ENCODE results near the gene PLSCR2. TPM values are rescaled to one million over a fixed set of nuclear protein-coding genes. Genes with fewer than 3 reads are reported as not detected.

PLSCR2 gene
- total and polyA plus RNA-seq, 12 donors = not detected

GRCh38 chr3:146464783-146465182 is 4.6 kb downstream of the PLSCR2 start:
- no peak for TF ChIP-seq CTCF (IDR thresholded peaks at IDR 0.05)
- Histone ChIP-seq H3K4me1 (peaks cover 0 to 15% (median 6%) of the 10 kb centered on the region in 9 donors), H3K36me3 (no peaks in the 10 kb centered on the region), H3K9me3 (no peaks in the 10 kb centered on the region), H3K27ac (no peak overlapping the region), H3K27me3 (no peaks in the 10 kb centered on the region), H3K4me3 (no peak overlapping the region)
- ATAC-seq = no peak
- intact Hi-C loops (cut with DNase I) = loop anchor here in 1 of 10 donors (10.0 kb wide), 1 partner anchor 80 kb away; the partner anchor contains the start of gene PLSCR1
- DNase-seq = no peak
- 83 to 87% methylated on average over 1 of the region's 1 CpG for WGBS, 2 donors

DNA sequence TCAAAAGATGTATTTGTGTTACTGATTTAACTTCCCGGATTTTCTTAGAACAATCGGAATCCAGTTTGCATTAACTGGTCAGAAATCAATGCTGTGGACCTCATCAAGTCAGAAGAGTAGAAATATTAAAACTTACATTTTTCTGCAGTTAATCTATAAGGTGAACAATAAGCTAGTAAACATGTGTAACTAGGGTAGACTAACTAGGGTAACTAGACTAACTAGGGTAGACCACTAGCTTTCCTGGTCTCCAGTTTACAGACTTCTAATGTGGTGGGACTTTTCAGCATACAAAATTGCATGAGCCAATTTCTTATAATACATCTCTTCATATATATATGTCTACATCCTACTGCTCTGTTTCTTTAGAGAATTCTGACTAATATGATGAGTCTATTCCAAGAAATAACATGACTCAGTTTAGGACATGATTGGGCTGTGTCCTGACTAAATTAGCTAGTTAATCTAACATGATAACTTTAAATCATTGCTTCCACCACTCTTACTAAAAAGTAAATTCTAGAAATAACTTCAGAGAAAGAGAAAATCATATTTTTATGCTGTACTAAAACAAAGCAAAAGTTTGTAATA is 5.3 kb downstream of the PLSCR2 start:
- ATAC-seq = no peak
- intact Hi-C loops (cut with DNase I) = loop anchor here in 1 of 10 donors (10.0 kb wide), 1 partner anchor 81 kb away; the partner anchor contains the start of gene PLSCR1
- WGBS, 2 donors = 96 to 97% methylated on average over 2 of the region's 2 CpGs
- Histone ChIP-seq H3K4me1 (peaks cover 0 to 9% (median under 1%) of the 10 kb centered on the region in 9 donors), H3K27me3 (no peaks in the 10 kb centered on the region), H3K9me3 (no peaks in the 10 kb centered on the region), H3K27ac (no peak overlapping the region), H3K36me3 (no peaks in the 10 kb centered on the region), H3K4me3 (no peak overlapping the region)
- no peak for TF ChIP-seq CTCF (IDR thresholded peaks at IDR 0.05)
- DNase-seq = no peak

GRCh38 chr3:146454796-146455195 is 14.6 kb downstream of the PLSCR2 start:
- H3K27ac ChIP-seq = no peak overlapping the region
- no peak for DNase-seq
- WGBS, 2 donors = 86 to 90% methylated on average over 3 of the region's 3 CpGs
- H3K27me3 ChIP-seq = no peaks in the 10 kb centered on the region
- H3K36me3 ChIP-seq = no peaks in the 10 kb centered on the region
- no peaks in the 10 kb centered on the region for H3K4me1 ChIP-seq
- TF ChIP-seq CTCF (IDR thresholded peaks at IDR 0.05) = no peak
- no peaks in the 10 kb centered on the region for H3K9me3 ChIP-seq
- no peak overlapping the region for H3K4me3 ChIP-seq
- ATAC-seq = no peak
- intact Hi-C loops (cut with DNase I) = no loop called here

GRCh38 chr3:146449613-146450012 is 19.7 kb downstream of the PLSCR2 start:
- no peak for ATAC-seq

More at GRCh38 chr3:146449613-146450012, 19.7 kb downstream of the PLSCR2 start:
- no peak for TF ChIP-seq CTCF (IDR thresholded peaks at IDR 0.05)
- no peak overlapping the region for H3K4me3 ChIP-seq
- H3K27me3 ChIP-seq = no peaks in the 10 kb centered on the region
- H3K27ac ChIP-seq = no peak overlapping the region
- peaks cover 0 to 27% (median 6%) of the 10 kb centered on the region in 11 donors for H3K9me3 ChIP-seq
- no peaks in the 10 kb centered on the region for H3K4me1 ChIP-seq
- no peaks in the 10 kb centered on the region for H3K36me3 ChIP-seq
- intact Hi-C loops (cut with DNase I) = no loop called here
- DNase-seq = no peak

All from heart right ventricle (tissue), 16 donors.